Measurements from ENCODE around the gene UACA. TPM values are rescaled to one million over a fixed set of nuclear protein-coding genes. Genes with fewer than 3 reads are reported as not detected.

The UACA gene
- total RNA-seq, 1 experiment from 2014 or later = 37.6 TPM

GRCh38 chr15:70792171-70792573, 28.8 kb upstream of the UACA start:
- DNase-seq = no peak
- Histone ChIP-seq H3K4me3 (no peak overlapping the region), H3K27me3 (no peaks in the 10 kb centered on the region), H3K9me3 (no peaks in the 10 kb centered on the region), H3K36me3 (no peaks in the 10 kb centered on the region)

- no peaks in the 10 kb centered on the region for H3K27me3 ChIP-seq
- H3K36me3 ChIP-seq = no peaks in the 10 kb centered on the region
- no peak overlapping the region for H3K4me3 ChIP-seq
- no peaks in the 10 kb centered on the region for H3K9me3 ChIP-seq
- DNase-seq = no peak
Measured at GRCh38 chr15:70791259-70791658, 27.9 kb upstream of the UACA start.

- DNase-seq = no peak
- no peak overlapping the region for H3K4me3 ChIP-seq
Measured at GRCh38 chr15:70789213-70789612, 25.9 kb upstream of the UACA start.

GRCh38 chr15:70788114-70789049, 25.0 kb upstream of the UACA start:
- Histone ChIP-seq H3K9me3 (no peaks in the 10 kb centered on the region), H3K4me3 (no peak overlapping the region), H3K27me3 (no peaks in the 10 kb centered on the region), H3K36me3 (no peaks in the 10 kb centered on the region)
- DNase-seq = no peak

More at GRCh38 chr15:70789213-70789612, 25.9 kb upstream of the UACA start:
- no peaks in the 10 kb centered on the region for H3K27me3 ChIP-seq
- H3K36me3 ChIP-seq = no peaks in the 10 kb centered on the region
- H3K9me3 ChIP-seq = no peaks in the 10 kb centered on the region

DNA sequence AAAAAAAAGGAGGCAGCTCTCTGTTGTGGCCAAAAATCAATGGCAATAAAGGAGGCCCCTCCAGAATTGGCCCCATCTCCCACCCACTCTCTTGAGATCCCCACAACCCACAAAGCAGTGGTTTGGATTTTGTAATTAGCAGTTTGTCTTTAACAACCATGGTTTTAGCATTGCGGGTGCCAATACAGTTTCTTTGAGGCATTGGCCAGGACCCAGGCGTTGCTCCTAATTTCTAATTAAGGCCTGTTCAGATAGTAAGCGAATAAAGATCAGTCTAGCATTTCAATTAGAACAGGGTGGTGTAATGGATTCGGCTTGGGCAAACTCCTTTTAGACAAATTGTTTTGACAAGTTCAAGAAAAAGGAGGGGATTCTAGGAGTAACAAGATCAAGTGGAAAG, 23.6 kb upstream of the UACA start:
- Histone ChIP-seq H3K36me3 (no peaks in the 10 kb centered on the region), H3K27me3 (no peaks in the 10 kb centered on the region), H3K9me3 (no peaks in the 10 kb centered on the region), H3K4me3 (no peak overlapping the region)
- DNase-seq = no peak

DNA sequence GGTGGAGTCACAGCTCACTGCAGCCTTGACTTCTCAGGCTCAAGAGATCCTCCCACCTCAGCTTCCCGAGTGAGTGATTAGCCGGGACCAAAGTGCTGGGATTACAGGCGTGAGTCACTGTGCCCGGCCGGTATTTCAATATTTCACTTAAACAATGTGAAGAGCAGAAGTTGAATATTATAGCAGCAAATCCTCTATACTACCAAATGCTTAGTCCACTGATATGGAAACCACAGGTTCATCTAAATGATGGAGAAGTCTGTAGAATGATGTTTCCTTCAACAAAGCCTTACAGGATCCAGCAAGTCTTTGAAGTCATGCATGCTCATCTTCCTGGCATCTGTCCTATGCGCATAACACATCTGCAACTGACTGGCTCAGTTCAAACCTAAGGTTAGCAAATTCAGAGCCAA, 20.3 kb upstream of the UACA start:
- DNase-seq = peak; percentile 77

GRCh38 chr15:70783041-70783440, 19.7 kb upstream of the UACA start:
- DNase-seq = no peak
- no peaks in the 10 kb centered on the region for H3K27me3 ChIP-seq

More for the DNA sequence above, 20.3 kb upstream of the UACA start:
- Histone ChIP-seq H3K27me3 (no peaks in the 10 kb centered on the region), H3K36me3 (no peaks in the 10 kb centered on the region), H3K9me3 (no peaks in the 10 kb centered on the region), H3K4me3 (no peak overlapping the region)

DNA sequence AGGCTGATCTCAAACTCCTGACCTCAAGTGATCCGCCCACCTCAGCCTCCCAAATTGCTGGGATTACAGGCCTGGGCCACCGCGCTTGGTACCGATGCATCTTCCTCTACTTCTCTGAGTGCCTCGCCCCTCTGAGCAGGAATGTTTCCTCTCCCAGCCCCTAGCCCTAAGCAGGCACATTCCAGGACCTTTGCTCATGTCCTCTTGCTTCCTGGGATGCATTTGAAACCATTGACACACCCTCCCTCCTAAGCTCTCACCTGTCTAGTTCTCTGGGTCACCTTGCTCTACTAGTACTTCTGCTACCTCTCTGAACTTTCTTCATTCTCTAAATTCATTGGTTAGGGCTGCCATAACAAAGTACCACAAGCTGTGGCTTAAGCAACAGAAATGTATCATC, 17.9 kb upstream of the UACA start:
- Histone ChIP-seq H3K9me3 (no peaks in the 10 kb centered on the region), H3K36me3 (no peaks in the 10 kb centered on the region), H3K4me3 (no peak overlapping the region), H3K27me3 (no peaks in the 10 kb centered on the region)
- no peak for DNase-seq

More at GRCh38 chr15:70783041-70783440, 19.7 kb upstream of the UACA start:
- no peaks in the 10 kb centered on the region for H3K9me3 ChIP-seq
- no peaks in the 10 kb centered on the region for H3K36me3 ChIP-seq
- H3K4me3 ChIP-seq = no peak overlapping the region

DNA sequence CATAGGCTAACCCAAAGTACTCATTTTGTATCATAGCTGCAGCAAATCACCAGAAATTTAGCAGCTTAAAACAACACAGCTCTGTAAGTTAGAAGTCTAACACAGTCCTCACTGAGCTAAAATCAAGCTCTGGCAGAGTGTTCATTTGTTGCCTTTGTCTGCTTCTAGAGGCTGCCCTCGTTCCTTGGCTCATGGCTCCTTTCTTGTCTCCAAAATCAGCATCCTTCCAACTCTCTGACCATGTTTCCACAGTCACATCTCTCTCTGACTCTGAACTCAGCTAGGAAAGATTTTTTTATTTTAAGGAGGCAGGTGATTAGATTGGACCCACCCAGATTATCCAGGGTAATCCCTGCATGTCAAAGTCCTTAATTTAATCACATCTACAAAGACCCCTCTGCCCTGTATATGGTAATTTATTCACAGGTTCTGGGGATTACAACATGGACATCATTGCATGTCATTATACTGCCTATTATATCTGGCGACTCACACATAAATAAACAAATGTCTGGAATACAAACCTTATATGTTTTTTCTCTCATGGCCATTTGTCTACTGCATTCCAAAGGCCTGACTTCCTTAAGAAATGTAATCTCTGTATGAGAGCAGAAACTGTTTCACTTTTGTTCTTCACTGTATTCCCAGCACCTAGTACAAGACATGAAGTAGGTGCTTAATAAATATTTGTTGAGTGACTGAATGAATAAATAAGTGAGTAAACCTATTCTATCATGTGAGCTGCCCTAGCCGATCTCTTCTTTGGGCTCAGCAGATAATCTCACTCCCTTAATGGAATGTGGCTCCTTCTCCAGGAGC, 15.1 kb upstream of the UACA start:
- H3K9me3 ChIP-seq = no peaks in the 10 kb centered on the region; the same call in 1 of the 2 replicates

DNA sequence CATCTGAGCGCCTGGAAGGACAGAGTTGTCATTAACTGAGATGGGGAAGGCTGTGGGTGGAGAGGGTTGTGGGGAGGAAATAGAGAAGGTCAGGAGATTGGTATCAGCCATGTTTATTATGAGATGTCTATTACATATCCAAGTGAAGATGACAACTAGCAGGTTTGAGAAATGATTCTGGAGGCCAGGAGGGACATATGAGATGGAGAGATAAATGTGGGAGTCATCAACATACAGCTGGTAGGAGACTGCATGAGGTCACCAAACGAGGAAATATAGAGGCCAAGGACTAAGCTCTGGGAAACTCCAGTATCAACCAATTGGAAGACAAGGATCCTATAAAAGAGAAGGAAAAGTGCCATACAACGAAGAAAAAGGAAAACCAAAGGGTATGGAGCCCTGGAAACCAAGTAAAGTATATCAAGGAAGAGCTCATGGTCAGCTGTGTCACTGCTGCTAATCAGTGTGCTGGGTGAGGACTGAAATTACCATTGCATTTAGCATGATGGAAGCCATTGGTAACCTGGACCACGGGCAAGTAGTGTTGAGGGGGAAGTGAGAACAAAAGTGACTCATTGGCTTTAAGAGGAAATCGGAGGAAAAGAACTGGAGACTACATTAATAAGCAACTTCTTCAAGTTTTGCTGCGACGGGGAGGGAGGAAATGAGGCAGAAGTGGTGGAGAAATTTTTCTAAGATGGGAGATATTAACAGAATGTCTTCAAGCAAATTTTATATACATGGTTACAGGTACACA, 14.0 kb upstream of the UACA start:
- DNase-seq = no peak
- Histone ChIP-seq H3K27me3 (no peaks in the 10 kb centered on the region), H3K4me3 (no peak overlapping the region)

More for the DNA sequence above, 15.1 kb upstream of the UACA start:
- Histone ChIP-seq H3K36me3 (no peaks in the 10 kb centered on the region), H3K4me3 (0 out of 2 replicates have a peak overlapping the region, but pooled peaks have one; percentile 1), H3K27me3 (no peaks in the 10 kb centered on the region)
- peak; percentile 62 for DNase-seq

DNA sequence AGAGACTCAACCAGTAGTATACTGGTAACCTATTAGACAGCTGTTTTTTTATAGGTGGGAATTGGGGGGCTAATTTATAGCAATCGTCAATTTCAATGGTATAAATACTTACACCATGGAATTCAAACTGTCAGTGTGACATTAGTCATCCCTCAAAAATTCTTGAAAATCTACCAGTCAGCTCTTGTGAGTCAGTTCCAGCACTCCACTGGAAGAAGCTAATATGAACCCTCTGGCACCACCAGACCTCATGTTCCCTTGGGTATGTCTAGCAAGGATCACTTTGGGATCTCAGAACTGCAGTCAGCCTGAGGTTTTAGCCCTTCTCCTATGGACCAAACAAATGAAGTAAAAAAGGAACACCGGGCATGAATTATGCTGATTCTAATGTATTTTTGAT, 11.8 kb upstream of the UACA start:
- Histone ChIP-seq H3K9me3 (no peaks in the 10 kb centered on the region; the same call in 1 of the 2 replicates), H3K27me3 (no peaks in the 10 kb centered on the region), H3K36me3 (no peaks in the 10 kb centered on the region), H3K4me3 (no peak overlapping the region)
- peak; percentile 71 for DNase-seq

More for the DNA sequence above, 14.0 kb upstream of the UACA start:
- no peaks in the 10 kb centered on the region; the same call in 1 of the 2 replicates for H3K9me3 ChIP-seq
- no peaks in the 10 kb centered on the region for H3K36me3 ChIP-seq

DNA sequence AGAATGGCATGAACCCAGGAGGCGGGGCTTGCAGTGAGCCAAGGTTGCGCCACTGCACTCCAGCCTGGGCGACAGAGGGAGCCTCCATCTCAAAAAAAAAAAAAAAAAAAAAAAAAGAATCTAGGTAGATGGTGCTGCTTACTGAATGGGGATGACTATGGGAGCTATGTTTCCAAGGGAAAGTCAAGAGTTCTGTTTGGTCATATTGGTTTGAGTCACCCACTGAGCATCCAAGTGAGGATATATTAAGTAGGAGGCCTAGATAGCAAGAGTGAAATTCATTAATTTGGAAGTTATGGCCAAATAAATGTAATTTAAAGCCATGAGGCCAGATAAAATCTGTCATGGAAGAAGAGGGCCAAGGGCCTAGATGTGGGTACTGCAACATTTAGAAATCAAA, 9.0 kb upstream of the UACA start:
- H3K27me3 ChIP-seq = no peaks in the 10 kb centered on the region
- no peaks in the 10 kb centered on the region for H3K36me3 ChIP-seq
- H3K9me3 ChIP-seq = no peaks in the 10 kb centered on the region; the same call in 1 of the 2 replicates
- no peak for DNase-seq
- H3K4me3 ChIP-seq = no peak overlapping the region

GRCh38 chr15:70770863-70771262, 7.5 kb upstream of the UACA start:
- H3K27me3 ChIP-seq = no peaks in the 10 kb centered on the region
- no peaks in the 10 kb centered on the region for H3K36me3 ChIP-seq
- H3K9me3 ChIP-seq = no peaks in the 10 kb centered on the region; the same call in 1 of the 2 replicates
- DNase-seq = no peak
- H3K4me3 ChIP-seq = no peak overlapping the region

DNA sequence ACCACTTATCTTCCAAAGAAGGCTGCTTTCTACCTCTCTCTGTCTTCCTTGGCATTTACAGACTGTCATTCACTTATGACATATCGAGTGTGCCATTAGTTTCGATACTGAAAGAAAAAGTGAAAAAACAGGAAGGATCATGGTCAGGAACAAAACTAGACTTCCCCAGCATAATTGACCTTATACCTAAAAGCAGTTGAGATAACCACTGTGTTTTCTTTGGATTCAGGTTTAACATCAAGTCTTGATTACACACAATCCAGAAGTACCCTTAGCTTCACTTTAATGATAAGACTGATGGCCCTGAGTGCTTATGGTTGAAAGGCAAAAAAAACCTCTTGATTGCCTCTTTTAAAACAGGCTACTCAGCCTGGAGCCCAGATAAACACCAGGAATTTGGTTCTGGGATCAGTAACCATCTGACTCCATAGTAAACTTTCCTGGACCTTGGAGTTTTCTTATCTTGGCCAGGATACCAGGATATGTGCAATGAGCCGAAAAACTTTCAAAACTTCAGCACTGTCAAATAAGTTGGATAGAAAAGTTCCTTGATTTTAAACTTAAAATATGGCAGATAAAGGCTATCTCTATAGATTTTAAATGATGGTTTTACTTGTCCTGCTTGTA, 5.0 kb upstream of the UACA start:
- no peaks in the 10 kb centered on the region for H3K9me3 ChIP-seq
- no peak overlapping the region for H3K4me3 ChIP-seq
- H3K27me3 ChIP-seq = no peaks in the 10 kb centered on the region
- no peaks in the 10 kb centered on the region for H3K36me3 ChIP-seq
- DNase-seq = no peak

- Histone ChIP-seq H3K4me3 (no peak overlapping the region), H3K9me3 (no peaks in the 10 kb centered on the region), H3K27me3 (no peaks in the 10 kb centered on the region), H3K36me3 (no peaks in the 10 kb centered on the region)
- no peak for DNase-seq
Measured at GRCh38 chr15:70767667-70768066, 4.3 kb upstream of the UACA start.

DNA sequence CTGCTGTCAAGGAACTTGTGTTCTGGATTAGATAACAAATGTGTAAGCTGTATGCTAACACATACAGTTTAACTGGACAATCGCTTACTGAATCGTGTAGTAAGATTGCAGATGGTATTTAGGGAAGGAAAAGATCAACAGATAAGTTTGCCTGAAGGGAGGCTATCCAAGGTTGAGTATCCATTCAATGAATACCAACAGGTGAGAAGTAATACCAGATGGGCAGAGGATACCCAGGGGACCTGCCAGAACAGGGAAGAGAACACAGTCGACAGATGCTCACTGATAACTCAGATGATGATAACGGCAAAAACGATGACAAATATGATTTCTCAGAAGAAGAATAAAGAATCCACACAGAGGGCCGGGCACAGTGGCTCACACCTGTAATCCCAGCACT, 3.2 kb upstream of the UACA start:
- Histone ChIP-seq H3K36me3 (no peaks in the 10 kb centered on the region), H3K4me3 (no peak overlapping the region), H3K27me3 (no peaks in the 10 kb centered on the region), H3K9me3 (no peaks in the 10 kb centered on the region)
- no peak for DNase-seq

Data from MG63 (cell line).